ENCODE measurements around the gene ST6GAL2. TPM values are rescaled to one million over a fixed set of nuclear protein-coding genes. Genes with fewer than 3 reads are reported as not detected.

The ST6GAL2 gene
- total and polyA plus RNA-seq, 5 experiments from 2014 or later, result not detected

DNA sequence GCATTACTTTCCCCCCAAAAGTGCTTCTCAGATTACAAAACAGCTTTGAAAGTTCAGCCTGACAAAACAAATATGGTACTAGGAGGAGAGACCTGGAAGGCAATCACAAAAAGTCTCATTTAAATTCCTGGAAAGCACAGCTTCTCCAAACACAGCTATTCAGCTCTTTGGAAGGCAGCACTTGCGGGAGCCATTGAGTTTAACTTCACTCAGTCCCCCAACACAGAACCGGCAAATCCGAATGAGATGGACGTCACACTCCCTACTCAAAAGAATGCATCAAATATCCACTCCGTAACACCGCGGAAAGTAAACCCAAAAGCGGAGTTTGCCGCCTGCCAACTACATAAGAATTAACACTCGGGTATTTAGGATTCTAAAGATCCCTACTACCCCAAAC is 638 bp downstream of the ST6GAL2 start:
- peaks cover 0 to 2% (median 0%) of the 10 kb centered on the region in 9 donors for H3K9me3 Mint-ChIP-seq
- peaks cover 0 to 7% (median 1%) of the 10 kb centered on the region in 4 donors for H3K4me1 Mint-ChIP-seq
- no peak overlapping the region for H3K4me3 Mint-ChIP-seq
- DNase-seq, result no peak
- peaks cover 15 to 30% (median 27%) of the 10 kb centered on the region in 5 donors for H3K27me3 Mint-ChIP-seq
- POLR2A ChIA-PET, result no interaction called here
- H3K36me3 Mint-ChIP-seq, result peaks cover 0 to 2% (median 0%) of the 10 kb centered on the region in 3 donors
- ATAC-seq, result no peak
- H3K27ac Mint-ChIP-seq, result peak overlapping the region in 1 of 10 donors; percentile 61

DNA sequence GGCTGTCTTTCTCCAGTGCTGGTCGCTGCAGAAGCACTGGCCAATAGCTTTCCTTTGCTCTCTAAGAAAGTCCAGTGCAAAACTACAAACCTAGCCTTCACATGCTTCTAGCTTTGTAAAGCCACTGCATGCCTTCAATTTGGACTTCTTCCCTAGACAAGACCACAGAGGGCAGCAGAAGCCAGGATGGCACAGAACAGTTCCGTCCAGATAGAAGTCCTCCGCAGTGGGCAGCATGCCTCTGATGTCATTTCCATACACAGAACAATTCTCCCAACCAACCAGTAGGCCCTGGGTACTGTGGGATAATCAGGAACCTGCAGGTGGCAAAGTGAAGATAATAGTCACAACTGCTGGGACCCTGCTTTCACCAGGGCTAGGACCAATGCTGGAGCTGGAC is 3.3 kb downstream of the ST6GAL2 start:
- POLR2A ChIA-PET, result no interaction called here
- ATAC-seq, result no peak

DNA sequence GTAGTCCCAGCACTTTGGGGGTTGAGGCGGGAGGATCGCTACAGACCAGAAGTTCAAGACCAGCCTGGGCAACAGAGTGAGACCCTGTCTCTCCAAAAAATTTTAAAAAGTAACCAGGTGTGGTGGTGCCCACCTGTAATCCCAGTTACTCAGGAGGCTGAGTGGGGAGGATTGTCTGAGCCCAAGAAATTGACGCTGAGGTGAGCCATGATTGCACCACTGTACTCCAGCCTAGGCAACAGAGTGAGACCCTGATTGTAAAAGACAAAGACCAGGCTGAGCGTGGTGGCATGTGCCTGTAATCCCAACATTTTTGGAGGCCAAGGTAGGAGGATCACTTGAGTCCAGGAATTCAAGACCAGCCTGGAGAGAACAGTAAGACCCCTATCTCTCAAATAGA is 7.8 kb downstream of the ST6GAL2 start:
- ATAC-seq (no peak), DNase-seq (no peak)
- Mint-ChIP-seq H3K27ac (no peak overlapping the region), H3K9me3 (peaks cover 0 to 2% (median 0%) of the 10 kb centered on the region in 9 donors), H3K36me3 (no peaks in the 10 kb centered on the region), H3K4me3 (no peak overlapping the region), H3K27me3 (peaks cover 0 to 23% (median 10%) of the 10 kb centered on the region in 5 donors), H3K4me1 (no peaks in the 10 kb centered on the region)
- POLR2A ChIA-PET, result no interaction called here

More for the DNA sequence above, 3.3 kb downstream of the ST6GAL2 start:
- peaks cover 0 to 7% (median 1%) of the 10 kb centered on the region in 4 donors for H3K4me1 Mint-ChIP-seq
- peaks cover 0 to 2% (median 0%) of the 10 kb centered on the region in 9 donors for H3K9me3 Mint-ChIP-seq
- H3K27me3 Mint-ChIP-seq, result peaks cover 18 to 40% (median 23%) of the 10 kb centered on the region in 5 donors
- no peak for DNase-seq
- H3K36me3 Mint-ChIP-seq, result peaks cover 0 to 2% (median 0%) of the 10 kb centered on the region in 3 donors
- H3K4me3 Mint-ChIP-seq, result no peak overlapping the region
- no peak overlapping the region for H3K27ac Mint-ChIP-seq

DNA sequence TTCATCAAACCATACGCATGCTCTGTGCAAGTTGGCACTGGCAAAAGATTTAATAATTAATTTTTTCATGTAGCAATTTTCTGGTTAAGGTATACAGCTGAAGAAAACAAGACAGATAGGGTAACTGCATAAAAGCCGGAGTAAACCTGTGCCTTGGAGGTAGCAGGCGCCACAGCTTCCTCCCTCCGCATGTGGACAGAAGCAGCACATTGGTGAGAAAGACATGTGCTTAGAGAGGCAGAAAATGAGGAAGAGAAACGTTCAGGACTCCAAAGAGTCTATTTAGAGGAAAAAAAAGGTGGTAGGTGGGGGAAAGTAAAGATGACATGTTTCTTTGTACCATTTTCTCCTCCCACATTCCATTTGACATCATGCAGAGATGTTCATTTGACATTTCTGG is 9.3 kb downstream of the ST6GAL2 start:
- no peak for ATAC-seq
- POLR2A ChIA-PET, result no interaction called here
- Mint-ChIP-seq H3K36me3 (no peaks in the 10 kb centered on the region), H3K27me3 (peaks cover 0 to 16% (median 8%) of the 10 kb centered on the region in 5 donors), H3K4me3 (no peak overlapping the region), H3K4me1 (no peaks in the 10 kb centered on the region), H3K27ac (no peak overlapping the region), H3K9me3 (peaks cover 0 to 2% (median 0%) of the 10 kb centered on the region in 9 donors)
- DNase-seq, result no peak

DNA sequence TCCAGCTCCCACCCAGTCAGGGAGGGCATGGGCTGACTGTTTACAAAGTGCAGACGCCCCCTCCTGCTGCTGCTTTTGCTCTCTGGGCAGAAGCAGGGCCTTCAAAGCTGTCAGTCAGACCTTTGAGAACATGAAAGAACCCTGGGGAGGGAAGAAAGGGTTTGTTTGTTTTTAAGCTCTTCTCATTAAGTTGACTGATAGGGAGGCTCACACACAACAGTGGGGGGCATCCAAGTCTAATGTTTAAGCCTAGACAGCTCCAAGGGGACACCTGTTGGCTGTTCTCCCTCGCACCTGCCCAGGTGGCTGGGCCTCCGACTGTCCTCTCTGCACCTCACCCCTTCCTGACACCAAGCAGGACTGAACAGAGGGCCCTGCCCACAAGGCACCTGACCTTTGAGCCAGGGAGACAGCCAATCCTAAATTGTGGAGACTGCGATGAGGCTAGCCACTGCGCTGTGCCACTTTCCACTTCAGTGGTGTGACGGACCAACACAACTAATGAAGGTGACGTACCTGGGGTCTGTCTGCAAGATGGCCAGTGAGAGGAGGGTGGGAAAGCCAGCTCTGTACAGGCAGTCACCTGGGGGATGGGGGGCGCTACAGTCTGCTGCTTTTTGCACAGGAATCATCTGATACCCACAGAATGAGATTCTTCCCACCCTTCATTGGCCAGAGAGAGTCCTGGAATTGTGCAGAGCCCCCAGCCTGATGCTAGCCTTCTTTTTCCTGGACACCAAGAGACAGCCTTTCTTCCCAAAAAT is 16.3 kb downstream of the ST6GAL2 start:
- H3K4me3 Mint-ChIP-seq, result no peak overlapping the region
- ATAC-seq, result no peak
- peaks cover 0 to 13% (median 8%) of the 10 kb centered on the region in 5 donors for H3K27me3 Mint-ChIP-seq
- H3K9me3 Mint-ChIP-seq, result peaks cover 0 to 2% (median 0%) of the 10 kb centered on the region in 9 donors
- H3K27ac Mint-ChIP-seq, result peak overlapping the region in 1 of 10 donors; percentile 65
- H3K36me3 Mint-ChIP-seq, result no peaks in the 10 kb centered on the region
- POLR2A ChIA-PET, result no interaction called here
- DNase-seq, result no peak
- H3K4me1 Mint-ChIP-seq, result no peaks in the 10 kb centered on the region

DNA sequence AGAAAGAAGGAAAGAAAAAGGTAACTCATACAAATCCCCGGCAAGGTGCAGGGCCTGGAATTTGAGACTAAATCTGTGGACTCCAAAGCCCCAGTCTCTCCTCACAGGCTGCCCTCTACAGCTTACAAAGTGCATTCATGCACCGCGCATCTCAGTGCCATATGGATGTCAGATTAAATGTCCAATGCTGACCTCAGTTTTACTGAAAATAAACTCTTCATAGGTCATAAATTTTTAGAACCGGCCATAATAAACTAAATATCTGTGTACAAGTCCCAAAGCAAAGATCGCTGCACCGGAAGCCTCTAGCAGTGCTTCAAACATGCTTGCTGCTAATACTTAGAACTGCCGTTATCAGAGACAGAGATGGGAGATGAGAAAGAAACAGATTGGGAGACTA is 17.7 kb downstream of the ST6GAL2 start:
- Mint-ChIP-seq H3K4me1 (no peaks in the 10 kb centered on the region), H3K36me3 (no peaks in the 10 kb centered on the region), H3K9me3 (peaks cover 0 to 2% (median 0%) of the 10 kb centered on the region in 9 donors), H3K27ac (no peak overlapping the region), H3K4me3 (no peak overlapping the region), H3K27me3 (peaks cover 0 to 20% (median 6%) of the 10 kb centered on the region in 5 donors)
- no peak for DNase-seq
- ATAC-seq, result no peak
- POLR2A ChIA-PET, result no interaction called here

DNA sequence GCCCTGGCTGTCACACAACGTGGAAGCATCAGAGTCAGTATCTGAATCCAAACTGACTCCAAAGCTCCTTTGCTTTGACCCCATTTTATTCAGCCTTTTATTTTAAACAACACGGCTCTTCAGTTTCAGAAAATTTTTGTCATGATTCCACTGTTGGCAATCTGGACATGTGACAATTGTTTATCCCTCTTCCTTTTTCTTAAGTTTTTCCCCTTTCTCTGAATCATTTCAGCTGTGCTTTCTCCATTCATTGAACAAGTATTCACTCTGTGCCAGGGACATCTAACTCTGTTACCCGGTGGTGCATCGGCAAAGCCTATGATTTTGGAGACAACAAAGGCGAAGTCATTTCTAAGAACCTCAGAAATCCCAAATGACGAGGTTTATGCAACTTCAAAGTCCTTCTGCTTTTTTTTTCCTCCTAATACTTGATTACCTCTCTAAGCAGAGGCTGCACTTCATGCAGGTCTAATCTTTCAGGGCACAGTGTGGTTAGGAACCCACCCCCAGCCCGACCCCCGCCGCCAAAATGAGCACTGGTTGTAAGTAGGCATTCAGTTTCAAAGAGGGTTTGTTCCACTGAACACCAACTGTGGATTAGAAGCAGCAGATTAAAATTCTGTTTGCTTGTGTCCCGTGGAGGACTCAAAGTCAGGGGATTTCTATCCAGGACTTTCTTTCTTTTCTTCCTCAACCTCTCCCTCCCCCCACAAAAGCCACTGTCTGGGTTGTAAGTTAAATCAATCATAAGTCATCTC is 18.6 kb downstream of the ST6GAL2 start:
- POLR2A ChIA-PET, result no interaction called here
- Mint-ChIP-seq H3K4me1 (no peaks in the 10 kb centered on the region), H3K9me3 (peaks cover 0 to 2% (median 0%) of the 10 kb centered on the region in 9 donors), H3K27ac (no peak overlapping the region), H3K4me3 (no peak overlapping the region), H3K27me3 (peaks cover 0 to 20% (median 6%) of the 10 kb centered on the region in 5 donors), H3K36me3 (no peaks in the 10 kb centered on the region)
- no peak for DNase-seq
- no peak for ATAC-seq

DNA sequence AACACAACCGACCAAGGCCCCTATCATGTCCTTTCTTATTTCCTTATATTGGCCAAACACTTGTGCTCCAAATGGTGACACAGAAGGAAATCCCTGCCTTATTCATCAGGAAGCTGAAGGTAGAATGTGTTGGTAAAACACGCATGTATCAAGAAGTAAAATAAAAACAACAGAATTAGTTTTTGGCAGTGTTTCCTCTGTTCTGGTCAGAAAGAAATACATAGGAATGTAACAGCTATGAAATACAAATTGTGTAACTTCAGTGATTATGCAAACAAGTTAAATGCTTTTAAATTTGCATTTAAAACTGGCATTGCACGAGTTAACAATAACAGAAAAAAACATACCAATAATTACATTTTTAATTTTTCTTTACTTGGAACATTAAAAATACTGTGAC is 19.3 kb downstream of the ST6GAL2 start:
- Mint-ChIP-seq H3K4me3 (no peak overlapping the region), H3K36me3 (no peaks in the 10 kb centered on the region), H3K9me3 (peaks cover 0 to 2% (median 0%) of the 10 kb centered on the region in 9 donors), H3K27ac (no peak overlapping the region), H3K27me3 (peaks cover 0 to 20% (median 6%) of the 10 kb centered on the region in 5 donors), H3K4me1 (no peaks in the 10 kb centered on the region)
- ATAC-seq (no peak), DNase-seq (no peak)
- POLR2A ChIA-PET, result no interaction called here

DNA sequence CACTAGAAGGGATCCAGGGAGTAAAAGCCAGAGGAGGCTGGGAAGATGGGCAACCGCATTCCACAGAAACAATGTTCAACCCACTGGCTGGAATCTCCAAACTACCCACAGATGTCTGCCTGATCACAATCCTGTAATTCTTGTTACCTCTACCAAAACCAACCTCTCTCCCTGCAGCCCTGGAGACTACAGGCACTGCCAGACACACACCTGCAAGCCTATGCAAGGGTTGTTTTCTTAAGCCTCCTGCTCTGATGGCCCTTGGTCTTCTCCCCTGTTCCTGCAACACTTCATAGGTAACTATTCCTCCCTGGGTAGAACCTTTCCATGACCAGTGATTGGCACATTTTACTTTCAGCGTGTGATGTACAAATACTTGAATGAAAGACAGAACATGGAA is 21.9 kb downstream of the ST6GAL2 start:
- peaks cover 0 to 5% (median 0%) of the 10 kb centered on the region in 3 donors for H3K36me3 Mint-ChIP-seq

DNA sequence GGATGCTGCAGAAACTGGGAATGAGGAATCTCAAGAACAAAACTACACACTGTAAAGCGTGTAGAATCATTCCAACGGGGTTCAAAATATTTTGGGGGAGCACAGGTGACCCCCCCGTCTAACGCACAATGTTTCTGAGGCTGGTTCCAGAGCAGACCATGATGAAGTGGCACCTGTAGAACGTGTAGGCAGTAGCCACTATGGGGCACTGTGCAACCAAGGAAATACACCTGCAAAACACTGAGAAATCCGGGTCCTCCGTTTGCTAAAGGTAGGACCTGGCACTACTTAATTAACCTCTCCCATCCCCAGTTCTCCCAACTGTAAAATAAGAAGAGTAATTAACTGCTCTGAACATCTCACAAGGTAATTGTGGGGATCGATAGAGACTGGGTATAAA is 22.6 kb downstream of the ST6GAL2 start:
- Mint-ChIP-seq H3K4me3 (no peak overlapping the region), H3K36me3 (peaks cover 0 to 8% (median 0%) of the 10 kb centered on the region in 3 donors), H3K4me1 (no peaks in the 10 kb centered on the region), H3K9me3 (peaks cover 2 to 21% (median 9%) of the 10 kb centered on the region in 9 donors), H3K27me3 (peaks cover 4 to 13% (median 9%) of the 10 kb centered on the region in 5 donors), H3K27ac (no peak overlapping the region)
- POLR2A ChIA-PET, result no interaction called here
- DNase-seq, result no peak
- no peak for ATAC-seq

More for the DNA sequence above, 21.9 kb downstream of the ST6GAL2 start:
- POLR2A ChIA-PET, result no interaction called here
- no peaks in the 10 kb centered on the region for H3K4me1 Mint-ChIP-seq
- H3K27me3 Mint-ChIP-seq, result peaks cover 4 to 18% (median 13%) of the 10 kb centered on the region in 5 donors
- peaks cover 2 to 14% (median 5%) of the 10 kb centered on the region in 9 donors for H3K9me3 Mint-ChIP-seq
- H3K4me3 Mint-ChIP-seq, result no peak overlapping the region
- ATAC-seq (no peak), DNase-seq (no peak)
- H3K27ac Mint-ChIP-seq, result no peak overlapping the region

DNA sequence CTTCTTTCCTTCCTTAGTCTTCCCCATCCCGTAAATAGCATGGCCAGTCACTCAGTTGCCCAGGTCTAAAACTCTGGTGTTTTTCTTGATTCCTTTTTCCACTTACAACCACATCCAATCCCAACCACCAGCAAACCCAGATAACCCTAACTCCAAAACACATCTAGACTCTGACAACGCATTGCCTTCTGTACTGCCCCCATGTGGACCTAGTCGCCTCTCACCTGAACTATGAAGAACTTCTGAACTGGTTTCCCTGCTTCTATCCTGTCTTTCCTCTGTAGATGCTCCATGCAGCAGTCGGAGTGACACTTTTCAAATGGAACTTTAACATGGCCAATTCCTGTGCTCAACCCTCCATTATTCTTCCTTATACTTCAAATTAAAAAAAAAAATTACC is 26.5 kb downstream of the ST6GAL2 start:
- Mint-ChIP-seq H3K4me1 (no peaks in the 10 kb centered on the region), H3K27me3 (peaks cover 3 to 13% (median 7%) of the 10 kb centered on the region in 5 donors), H3K36me3 (peaks cover 0 to 10% (median 0%) of the 10 kb centered on the region in 3 donors), H3K9me3 (peaks cover 2 to 27% (median 10%) of the 10 kb centered on the region in 9 donors), H3K4me3 (no peak overlapping the region), H3K27ac (no peak overlapping the region)
- ATAC-seq, result no peak
- DNase-seq, result no peak
- POLR2A ChIA-PET, result no interaction called here

DNA sequence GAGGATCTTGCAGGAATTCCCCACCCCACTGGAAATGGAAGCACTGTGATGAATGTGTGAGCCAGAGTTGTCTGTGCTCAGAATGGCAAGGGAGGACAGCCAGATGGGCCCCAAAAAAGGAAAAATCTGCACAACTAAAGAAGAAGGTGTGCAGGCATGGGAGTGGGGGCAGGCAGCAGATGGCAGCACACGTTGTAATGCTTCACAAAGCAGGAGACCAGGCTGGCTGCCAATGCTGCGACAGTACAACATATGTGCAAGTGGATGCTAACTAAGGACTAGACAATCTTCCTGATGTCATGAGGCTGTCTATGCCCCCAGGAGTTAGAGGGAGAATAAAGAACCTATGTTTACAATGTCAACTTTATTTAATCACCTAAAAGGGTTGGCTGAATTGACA is 27.2 kb downstream of the ST6GAL2 start:
- H3K27me3 Mint-ChIP-seq, result peaks cover 0 to 13% (median 4%) of the 10 kb centered on the region in 5 donors
- no peak overlapping the region for H3K27ac Mint-ChIP-seq
- POLR2A ChIA-PET, result no interaction called here
- H3K9me3 Mint-ChIP-seq, result peaks cover 0 to 27% (median 10%) of the 10 kb centered on the region in 9 donors
- H3K36me3 Mint-ChIP-seq, result peaks cover 0 to 10% (median 0%) of the 10 kb centered on the region in 3 donors
- H3K4me3 Mint-ChIP-seq, result no peak overlapping the region
- no peaks in the 10 kb centered on the region for H3K4me1 Mint-ChIP-seq
- ATAC-seq, result no peak
- DNase-seq, result no peak

DNA sequence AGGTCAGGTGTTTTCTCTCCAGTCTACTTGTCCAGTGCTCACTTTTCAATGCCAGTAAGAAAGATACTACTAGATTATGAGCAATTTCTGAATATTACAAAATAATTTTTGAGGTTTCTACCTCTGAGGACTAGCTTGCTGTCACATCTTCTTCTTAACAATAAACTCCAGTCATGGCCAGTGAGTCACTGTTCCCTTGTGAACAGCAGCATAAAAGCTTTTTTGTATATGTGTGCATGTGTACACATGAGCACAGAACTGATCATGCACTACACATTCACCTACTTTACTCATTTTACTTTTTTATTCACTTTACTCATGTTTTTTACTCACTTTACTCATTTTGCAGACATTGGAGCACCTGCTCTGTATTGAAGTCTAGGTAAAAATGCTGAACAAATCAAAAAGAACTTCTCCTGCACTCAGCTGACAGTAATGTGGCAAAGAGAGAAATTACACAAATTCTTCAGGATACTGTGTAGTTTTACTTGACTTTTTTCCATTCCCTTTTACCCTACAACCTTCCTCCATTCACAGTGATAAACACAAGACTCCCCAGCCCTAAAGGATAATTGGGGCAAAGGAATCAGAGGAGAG is 28.0 kb downstream of the ST6GAL2 start:
- H3K27ac Mint-ChIP-seq, result no peak overlapping the region
- ATAC-seq (no peak), DNase-seq (no peak)
- POLR2A ChIA-PET, result no interaction called here
- peaks cover 0 to 13% (median 4%) of the 10 kb centered on the region in 5 donors for H3K27me3 Mint-ChIP-seq
- H3K36me3 Mint-ChIP-seq, result peaks cover 0 to 10% (median 0%) of the 10 kb centered on the region in 3 donors
- H3K4me3 Mint-ChIP-seq, result no peak overlapping the region
- H3K4me1 Mint-ChIP-seq, result no peaks in the 10 kb centered on the region
- peaks cover 0 to 27% (median 10%) of the 10 kb centered on the region in 9 donors for H3K9me3 Mint-ChIP-seq
